ENCODE results near the gene SPRR2E.

SPRR2E gene

DNA sequence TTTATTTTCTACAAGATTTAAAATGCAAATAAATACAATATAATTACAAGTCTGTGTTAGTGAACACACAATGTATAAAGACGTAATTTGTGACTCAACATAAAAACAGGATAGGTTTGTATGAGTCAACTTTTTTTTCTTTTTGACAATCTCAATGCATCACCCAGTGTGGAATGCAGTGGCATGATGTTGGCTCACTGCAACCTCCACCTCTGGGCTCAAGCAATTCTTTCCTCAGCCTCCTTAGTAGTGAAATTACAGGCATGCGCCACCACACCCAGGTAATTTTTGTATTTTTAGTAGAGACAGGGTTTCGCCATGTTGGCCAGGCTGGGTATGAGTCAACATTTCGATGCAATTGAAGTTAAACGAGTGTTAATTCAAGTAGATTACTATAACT, 5.9 kb upstream of the SPRR2E start:
- TF ChIP-seq ZNF449 (tag by site-specific recombination; IDR thresholded peaks at IDR 0.05) (no peak), ZNF19 (tag by site-specific recombination; IDR thresholded peaks at IDR 0.05; ENCODE audit: low read depth) (no peak), KLF16 (tag by site-specific recombination; IDR thresholded peaks at IDR 0.05) (no peak), ZNF404 (tag by site-specific recombination; IDR thresholded peaks at IDR 0.05) (no peak), ZFP3 (tag by site-specific recombination; IDR thresholded peaks at IDR 0.05; ENCODE audit: low read depth) (no peak), GLI4 (tag by site-specific recombination; IDR thresholded peaks at IDR 0.05) (no peak), ZBTB8A (tag by site-specific recombination; IDR thresholded peaks at IDR 0.05) (no peak), KLF7 (tag by site-specific recombination; IDR thresholded peaks at IDR 0.05; ENCODE audit: borderline replicate concordance) (no peak)
- no peaks in the 10 kb centered on the region for H3K36me3 ChIP-seq (ENCODE audit: control insufficient read depth in 2 of 2, insufficient read depth in 1 of 2, low read length in 2 of 2)
- ChIA-PET POLR2A (no interaction called here), CTCF (no interaction called here)
- H3K4me3 ChIP-seq (ENCODE audit: low read depth, low read length) = no peak overlapping the region
- no peaks in the 10 kb centered on the region for H3K4me1 ChIP-seq (ENCODE audit: control insufficient read depth, insufficient read depth, low read length)
- no peak overlapping the region for H3K27ac ChIP-seq (ENCODE audit: extremely low read depth, low read depth, low read length)
- H3K9me3 ChIP-seq (ENCODE audit: control insufficient read depth, insufficient read depth, low read depth, low read length) = no peaks in the 10 kb centered on the region

DNA sequence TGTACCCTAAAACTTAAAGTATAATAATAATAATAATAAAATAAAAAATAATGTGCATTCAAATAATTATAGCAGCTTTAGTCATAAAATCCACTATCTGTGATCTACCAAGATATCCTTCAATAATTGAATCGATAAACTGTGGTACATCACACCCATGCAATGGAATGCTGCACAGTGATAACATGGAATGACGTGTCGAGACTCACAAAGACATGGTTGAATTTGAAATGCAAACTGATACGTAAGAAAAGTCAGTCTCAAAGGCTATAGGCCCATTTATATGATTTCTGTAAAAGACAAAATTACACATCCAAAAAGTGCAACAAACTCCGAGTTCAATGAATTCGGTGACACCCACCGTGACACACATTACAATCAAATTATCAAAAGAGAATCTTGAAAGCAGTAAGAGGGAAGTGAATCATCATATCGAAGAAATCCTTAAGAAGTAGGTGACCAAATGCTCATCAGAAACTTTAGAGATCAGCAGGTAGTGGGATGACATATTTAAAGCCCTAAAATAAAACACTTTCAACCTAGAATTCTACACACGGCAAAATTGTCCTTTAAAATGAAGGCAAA, 5.2 kb upstream of the SPRR2E start:
- Histone ChIP-seq H3K9me3 (ENCODE audit: control insufficient read depth, insufficient read depth, low read depth, low read length) (no peaks in the 10 kb centered on the region), H3K4me3 (ENCODE audit: low read depth, low read length) (no peak overlapping the region), H3K4me1 (ENCODE audit: control insufficient read depth, insufficient read depth, low read length) (no peaks in the 10 kb centered on the region), H3K36me3 (ENCODE audit: control insufficient read depth in 2 of 2, insufficient read depth in 1 of 2, low read length in 2 of 2) (no peaks in the 10 kb centered on the region), H3K27ac (ENCODE audit: extremely low read depth, low read depth, low read length) (no peak overlapping the region)
- ChIA-PET CTCF (interaction anchor here (0.6 kb wide), 1 partner anchor 873 kb away, joined by 3 read pairs; no protein-coding TSS in a partner anchor), POLR2A (no interaction called here)
- TF ChIP-seq SP7 (tag by site-specific recombination; IDR thresholded peaks at IDR 0.05) (no peak), ZNF157 (tag by site-specific recombination; IDR thresholded peaks at IDR 0.05) (no peak), ZNF645 (tag by site-specific recombination; IDR thresholded peaks at IDR 0.05) (no peak), ZNF555 (tag by site-specific recombination; conservative IDR thresholded peaks at IDR 0.05) (no peak), ZNF112 (tag by site-specific recombination; IDR thresholded peaks at IDR 0.05) (no peak), REPIN1 (tag by site-specific recombination; IDR thresholded peaks at IDR 0.05; ENCODE audit: low read depth) (no peak), KLF16 (tag by site-specific recombination; IDR thresholded peaks at IDR 0.05) (no peak), KLF9 (tag by site-specific recombination; IDR thresholded peaks at IDR 0.05; ENCODE audit: low read depth) (no peak), ZNF292 (tag by site-specific recombination; IDR thresholded peaks at IDR 0.05; ENCODE audit: borderline replicate concordance, low read depth) (no peak), PRDM1 (tag by site-specific recombination; IDR thresholded peaks at IDR 0.05) (no peak), ZNF585B (tag by site-specific recombination; IDR thresholded peaks at IDR 0.05) (no peak), ZNF530 (tag by site-specific recombination; IDR thresholded peaks at IDR 0.05; ENCODE audit: low read depth) (no peak), ZNF211 (tag by site-specific recombination; IDR thresholded peaks at IDR 0.05; ENCODE audit: low read depth) (no peak), TCF7L2 (IDR thresholded peaks at IDR 0.05; ENCODE audit: borderline replicate concordance, low read depth, low read length) (no peak)
- TF ChIP-seq, protein P1, sequence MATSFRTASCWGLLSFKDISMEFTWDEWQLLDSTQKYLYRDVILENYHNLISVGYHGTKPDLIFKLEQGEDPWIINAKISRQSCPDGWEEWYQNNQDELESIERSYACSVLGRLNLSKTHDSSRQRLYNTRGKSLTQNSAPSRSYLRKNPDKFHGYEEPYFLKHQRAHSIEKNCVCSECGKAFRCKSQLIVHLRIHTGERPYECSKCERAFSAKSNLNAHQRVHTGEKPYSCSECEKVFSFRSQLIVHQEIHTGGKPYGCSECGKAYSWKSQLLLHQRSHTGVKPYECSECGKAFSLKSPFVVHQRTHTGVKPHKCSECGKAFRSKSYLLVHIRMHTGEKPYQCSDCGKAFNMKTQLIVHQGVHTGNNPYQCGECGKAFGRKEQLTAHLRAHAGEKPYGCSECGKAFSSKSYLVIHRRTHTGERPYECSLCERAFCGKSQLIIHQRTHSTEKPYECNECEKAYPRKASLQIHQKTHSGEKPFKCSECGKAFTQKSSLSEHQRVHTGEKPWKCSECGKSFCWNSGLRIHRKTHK (tag by site-specific recombination; IDR thresholded peaks at IDR 0.05) = no peak
- TF ChIP-seq, protein P2, sequence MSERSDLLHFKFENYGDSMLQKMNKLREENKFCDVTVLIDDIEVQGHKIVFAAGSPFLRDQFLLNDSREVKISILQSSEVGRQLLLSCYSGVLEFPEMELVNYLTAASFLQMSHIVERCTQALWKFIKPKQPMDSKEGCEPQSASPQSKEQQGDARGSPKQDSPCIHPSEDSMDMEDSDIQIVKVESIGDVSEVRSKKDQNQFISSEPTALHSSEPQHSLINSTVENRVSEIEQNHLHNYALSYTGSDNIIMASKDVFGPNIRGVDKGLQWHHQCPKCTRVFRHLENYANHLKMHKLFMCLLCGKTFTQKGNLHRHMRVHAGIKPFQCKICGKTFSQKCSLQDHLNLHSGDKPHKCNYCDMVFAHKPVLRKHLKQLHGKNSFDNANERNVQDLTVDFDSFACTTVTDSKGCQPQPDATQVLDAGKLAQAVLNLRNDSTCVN (tag by site-specific recombination; optimal IDR thresholded peaks at IDR 0.05) = no peak
- TF ChIP-seq, protein P3, sequence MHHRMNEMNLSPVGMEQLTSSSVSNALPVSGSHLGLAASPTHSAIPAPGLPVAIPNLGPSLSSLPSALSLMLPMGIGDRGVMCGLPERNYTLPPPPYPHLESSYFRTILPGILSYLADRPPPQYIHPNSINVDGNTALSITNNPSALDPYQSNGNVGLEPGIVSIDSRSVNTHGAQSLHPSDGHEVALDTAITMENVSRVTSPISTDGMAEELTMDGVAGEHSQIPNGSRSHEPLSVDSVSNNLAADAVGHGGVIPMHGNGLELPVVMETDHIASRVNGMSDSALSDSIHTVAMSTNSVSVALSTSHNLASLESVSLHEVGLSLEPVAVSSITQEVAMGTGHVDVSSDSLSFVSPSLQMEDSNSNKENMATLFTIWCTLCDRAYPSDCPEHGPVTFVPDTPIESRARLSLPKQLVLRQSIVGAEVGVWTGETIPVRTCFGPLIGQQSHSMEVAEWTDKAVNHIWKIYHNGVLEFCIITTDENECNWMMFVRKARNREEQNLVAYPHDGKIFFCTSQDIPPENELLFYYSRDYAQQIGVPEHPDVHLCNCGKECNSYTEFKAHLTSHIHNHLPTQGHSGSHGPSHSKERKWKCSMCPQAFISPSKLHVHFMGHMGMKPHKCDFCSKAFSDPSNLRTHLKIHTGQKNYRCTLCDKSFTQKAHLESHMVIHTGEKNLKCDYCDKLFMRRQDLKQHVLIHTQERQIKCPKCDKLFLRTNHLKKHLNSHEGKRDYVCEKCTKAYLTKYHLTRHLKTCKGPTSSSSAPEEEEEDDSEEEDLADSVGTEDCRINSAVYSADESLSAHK (tag by site-specific recombination; IDR thresholded peaks at IDR 0.05) = no peak
